Transverse colon (tissue), 1 donor: ENCODE data around the gene CNST.

ENCODE experiments used
- EP300 ChIP-seq: sonication (generic); formaldehyde crosslinking; IDR thresholded peaks from one replicate; pipeline ENCODE4 v1.6.1; 2017; ENCODE audit warnings: antibody characterized with exemption, low read depth
- POLR2A ChIP-seq: fragments of 450-650 bp; IDR thresholded peaks from one replicate; pipeline ENCODE4 v1.6.1; 2016; ENCODE audit warnings: antibody characterized with exemption, mild to moderate bottlenecking, moderate library complexity

DNA sequence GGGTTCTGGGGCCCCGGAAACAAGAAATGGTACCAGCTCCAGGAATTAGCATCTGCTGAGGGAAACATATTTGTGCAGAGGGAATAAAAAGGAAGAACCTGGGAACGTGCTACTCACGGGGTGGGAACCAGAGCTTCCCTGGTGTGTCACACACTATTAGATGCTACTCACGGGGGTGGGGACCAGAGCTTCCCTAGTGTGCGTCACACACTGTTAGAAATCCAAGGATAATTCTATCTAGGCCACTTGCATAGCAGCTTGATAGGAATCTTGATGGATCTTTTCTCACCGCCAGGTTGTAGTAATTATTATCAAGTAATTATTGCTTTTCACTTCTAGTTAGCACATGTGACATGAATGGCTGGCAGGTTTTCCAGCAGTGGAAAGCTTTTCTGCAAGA is 103.4 kb downstream of the CNST start:
- TF ChIP-seq EP300 = no peak
- TF ChIP-seq POLR2A = no peak
